ENCODE data around the gene CSTA.

The CSTA gene

DNA sequence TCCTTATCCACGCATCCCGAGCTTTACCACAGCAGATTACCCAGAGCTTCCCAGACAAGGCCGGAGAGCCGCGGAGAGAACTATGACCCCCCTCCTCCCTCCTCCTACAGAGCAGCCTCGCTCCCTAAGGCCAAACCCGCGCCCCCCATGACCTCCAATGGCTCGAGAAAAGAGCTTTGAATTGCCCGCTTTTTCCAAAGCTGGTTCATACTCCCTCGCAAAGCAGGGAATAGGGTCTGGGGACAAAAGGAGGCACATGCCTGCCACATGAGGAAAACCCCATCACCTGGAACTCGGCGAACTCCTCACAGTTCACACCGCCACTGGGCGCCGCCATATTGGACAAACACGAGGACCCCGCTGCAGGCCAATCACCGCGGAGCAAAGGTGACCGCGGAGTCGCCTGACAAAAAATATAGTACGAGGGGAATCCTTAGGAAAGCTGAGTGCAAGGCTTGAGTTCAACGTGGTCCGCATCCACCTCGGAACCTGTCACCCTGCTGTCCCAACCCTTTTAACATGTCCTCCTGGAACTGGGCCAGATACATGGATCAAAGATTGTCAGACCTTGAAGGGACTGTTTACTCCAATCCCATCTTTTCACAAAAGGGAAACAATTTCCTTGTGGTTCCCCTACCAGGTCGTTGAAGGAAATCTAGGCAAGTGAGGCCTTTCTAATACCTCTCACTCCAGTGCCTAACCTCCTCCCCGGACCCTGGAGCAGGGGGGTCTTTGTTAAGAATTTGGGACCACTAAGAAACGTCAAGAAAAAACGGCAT is 58.0 kb downstream of the CSTA start, which contains the start of gene MIX23:
TSS of gene MIX23 (minus strand) at position 344 of the 779 bp plus-strand sequence. CDS start at position 337, 7 bp downstream.
- peak; percentile 79 to 83 for DNase-seq

- peak; percentile 88 for DNase-seq
These were observed 59.0 kb downstream of the CSTA start, which contains the start of gene FAM162A for GRCh38 chr3:122383771-122384697. FAM162A (plus strand) TSS chr3:122384182; CDS start chr3:122384266, 84 bp downstream.

GRCh38 chr3:122387709-122388108 is 62.7 kb downstream of the CSTA start:
- DNase-seq, result no peak

- no peak for DNase-seq
These were observed 64.1 kb downstream of the CSTA start for GRCh38 chr3:122389197-122389596.

DNA sequence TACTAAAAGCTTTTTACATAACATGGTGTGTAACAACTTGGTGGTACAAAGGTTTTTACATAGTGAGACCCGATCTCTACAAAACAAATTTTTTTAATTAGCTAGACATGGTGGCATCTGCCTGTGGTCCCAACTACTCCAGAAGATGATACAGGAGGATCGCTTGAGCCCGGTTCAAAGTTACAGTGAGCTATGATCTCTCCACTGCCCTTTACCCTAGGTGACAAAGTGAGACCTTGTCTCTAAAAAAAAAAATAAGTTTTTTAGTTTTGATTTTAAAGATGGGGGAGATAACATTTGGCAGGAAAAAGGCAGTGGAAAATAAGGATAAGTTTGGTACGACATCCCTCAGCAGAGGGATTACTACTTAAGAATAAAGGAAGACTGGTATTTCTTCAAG is 64.8 kb downstream of the CSTA start:
- DNase-seq, result no peak

- no peak for DNase-seq
These were observed 65.6 kb downstream of the CSTA start for GRCh38 chr3:122390665-122391064.

Data from stimulated activated CD4-positive, alpha-beta T cell treated with anti-CD3 and anti-CD28 coated beads, Interleukin-2, amount 100 ng/mL, for 48 hours (primary cell).